B cell (primary cell): ENCODE data around the gene MARK4. TPM values are rescaled to one million over a fixed set of nuclear protein-coding genes. Genes with fewer than 3 reads are reported as not detected.

Experiments used
- ATAC-seq: fragments of 200-7000 bp; cut with Tn5 transposase; one replicate; pipeline ENCODE4 v1.10.0; 2021; ENCODE audit warnings: low read depth, mild to moderate bottlenecking, moderate number of reproducible peaks, moderate library complexity
- CTCF ChIA-PET: fragments of 350-600 bp; sonication (Branson Sonifier 250); formaldehyde crosslinking; loops from one replicate; lab custom pipeline; 2021; ENCODE audit warnings: antibody characterized with exemption, inconsistent platforms; lab: Charles Lee
- POLR2A ChIA-PET: fragments of 350-600 bp; sonication (Branson Sonifier 250); formaldehyde crosslinking; loops from one replicate; lab custom pipeline; 2021; ENCODE audit warnings: antibody characterized with exemption; lab: Charles Lee
- DNase-seq: peaks from one replicate; pipeline ENCODE4 v3.0.0; 2013
- H2AFZ ChIP-seq: 2 replicates; pipeline ENCODE4 v1.6.1; 2012; ENCODE audit warnings: mild to moderate bottlenecking, low read depth, low read length; ENCODE audit not compliant: insufficient read depth, poor library complexity, severe bottlenecking
- H3K27ac ChIP-seq, 2 donors: 1 replicate in 1 of 2; 2 replicates in 1 of 2; pipeline ENCODE4 v1.5.1; 2012 to 2013; ENCODE audit warnings: low read length in 2 of 2, mild to moderate bottlenecking in 2 of 2, moderate library complexity in 1 of 2
- H3K27me3 ChIP-seq, 4 experiments: fragments of 200-600 bp in 1 of 4; sonication (generic) in 1 of 4; replicated peaks in 1 of 4; 1 replicate in 2 of 4; 2 replicates in 2 of 4; pipeline versions ENCODE4 v1.6.1 to v1.7.0; 2013 to 2016; ENCODE audit warnings: low read length in 3 of 4, mild to moderate bottlenecking in 2 of 4, mixed read lengths in 1 of 4, moderate library complexity in 1 of 4; ENCODE audit not compliant: insufficient read depth in 4 of 4, control insufficient read depth in 3 of 4; ENCODE audit errors: control extremely low read depth in 1 of 4
- H3K36me3 ChIP-seq, 2 experiments: replicated peaks in 1 of 2; 1 replicate in 1 of 2; 2 replicates in 1 of 2; pipeline versions ENCODE4 v1.6.1 to v1.7.1; 2013; ENCODE audit warnings: low read length in 1 of 2; ENCODE audit not compliant: insufficient read depth in 2 of 2, control insufficient read depth in 1 of 2; ENCODE audit errors: control extremely low read depth in 1 of 2, extremely low read depth in 1 of 2
- H3K4me1 ChIP-seq, 2 donors: fragments of 200-600 bp in 1 of 2; sonication (generic) in 1 of 2; 1 replicate in 1 of 2; 2 replicates in 1 of 2; pipeline versions ENCODE4 v1.5.1 to v1.6.1; 2013 to 2017; ENCODE audit warnings: low read length in 2 of 2; ENCODE audit not compliant: control insufficient read depth in 2 of 2, insufficient read depth in 2 of 2
- H3K4me2 ChIP-seq: replicated peaks from 2 replicates; pipeline ENCODE3; 2012; ENCODE audit warnings: mild to moderate bottlenecking, low read depth, low read length; ENCODE audit not compliant: poor library complexity, severe bottlenecking
- H3K4me3 ChIP-seq, 5 experiments: fragments of 200-600 bp in 1 of 5; sonication (generic) in 1 of 5; 1 replicate in 3 of 5; 2 replicates in 2 of 5; pipeline versions ENCODE4 v1.5.1 to v1.7.0; 2011 to 2016; ENCODE audit warnings: low read length in 4 of 5, mild to moderate bottlenecking in 4 of 5, low read depth in 2 of 5, control low read depth in 1 of 5, moderate library complexity in 1 of 5; ENCODE audit not compliant: insufficient read depth in 1 of 5; ENCODE audit errors: control extremely low read depth in 1 of 5, extremely low read depth in 1 of 5
- H3K79me2 ChIP-seq: fragments of 200-600 bp; sonication (generic); one replicate; pipeline ENCODE4 v1.6.0; 2016; ENCODE audit warnings: low read length; ENCODE audit not compliant: control insufficient read depth, insufficient read depth
- H3K9ac ChIP-seq: fragments of 200-600 bp; sonication (generic); 2 replicates; pipeline ENCODE4 v1.6.1; 2017; ENCODE audit warnings: mild to moderate bottlenecking, low read length, moderate library complexity
- H3K9me3 ChIP-seq, 3 donors: one replicate each; pipeline versions ENCODE4 v1.6.1 to v1.7.1; 2013; ENCODE audit warnings: low read length in 2 of 3; ENCODE audit not compliant: control insufficient read depth in 2 of 3, insufficient read depth in 1 of 3; ENCODE audit errors: control extremely low read depth in 1 of 3
- H4K20me1 ChIP-seq: 2 replicates; pipeline ENCODE4 v1.6.0; 2012; ENCODE audit warnings: mild to moderate bottlenecking, low read length; ENCODE audit not compliant: insufficient read depth, control insufficient read depth, poor library complexity, severe bottlenecking
- H3K27ac Mint-ChIP-seq: one replicate; pipeline ENCODE4 v1.8.0; 2021; ENCODE audit warnings: mixed read lengths
- H3K27me3 Mint-ChIP-seq: one replicate; pipeline ENCODE4 v1.8.0; 2021; ENCODE audit warnings: mixed read lengths
- H3K4me1 Mint-ChIP-seq: one replicate; pipeline ENCODE4 v1.8.0; 2021; ENCODE audit warnings: mixed read lengths
- H3K4me3 Mint-ChIP-seq: one replicate; pipeline ENCODE4 v1.8.0; 2021; ENCODE audit warnings: mixed read lengths
- H3K9me3 Mint-ChIP-seq: one replicate; pipeline ENCODE4 v1.8.0; 2022; ENCODE audit warnings: mixed read lengths; ENCODE audit not compliant: insufficient read depth
- EZH2 ChIP-seq: IDR thresholded peaks from 2 replicates; pipeline ENCODE4 v1.6.1; 2012; ENCODE audit warnings: borderline replicate concordance, low read depth, mild to moderate bottlenecking, moderate library complexity, low read length; ENCODE audit not compliant: insufficient read depth, poor library complexity, severe bottlenecking
- WGBS: methylation state at CpG from one replicate; pipeline ENCODE4 v1.1.5; 2013; ENCODE audit warnings: missing lambda C conversion rate; ENCODE audit not compliant: insufficient coverage; 5-methylcytosine and 5-hydroxymethylcytosine counted together
- intact Hi-C: fragments of 100-400 bp; cut with micrococcal nuclease; formaldehyde crosslinking; loops from one replicate; pipeline ENCODE4 v1.10.0; 2022
- polyA plus RNA-seq: library from polyadenylated mRNA; depleted of rRNA; stranded (reverse); fragments of >200 nt; gene quantifications from 2 replicates; pipeline ENCODE4 v1.2.3, GENCODE V29; 2012
- total RNA-seq, 2 donors: library from RNA; stranded (reverse); fragments of 120-200 nt in 1 of 2; gene quantifications; 1 replicate in 1 of 2; 2 replicates in 1 of 2; pipeline versions ENCODE4 v1.2.3 to v1.2.4, GENCODE V29; 2013 to 2022
- TF ChIP-seq, protein P1 (sequence below): fragments of 200-600 bp; IDR thresholded peaks from one replicate; pipeline ENCODE4 v1.8.0; 2022; ENCODE audit warnings: antibody characterized with exemption, mild to moderate bottlenecking

The MARK4 gene
- total and polyA plus RNA-seq, 2 donors (not counting 1 experiment from before 2014, with no cell fraction given) = 13.5 to 36.2 TPM

DNA sequence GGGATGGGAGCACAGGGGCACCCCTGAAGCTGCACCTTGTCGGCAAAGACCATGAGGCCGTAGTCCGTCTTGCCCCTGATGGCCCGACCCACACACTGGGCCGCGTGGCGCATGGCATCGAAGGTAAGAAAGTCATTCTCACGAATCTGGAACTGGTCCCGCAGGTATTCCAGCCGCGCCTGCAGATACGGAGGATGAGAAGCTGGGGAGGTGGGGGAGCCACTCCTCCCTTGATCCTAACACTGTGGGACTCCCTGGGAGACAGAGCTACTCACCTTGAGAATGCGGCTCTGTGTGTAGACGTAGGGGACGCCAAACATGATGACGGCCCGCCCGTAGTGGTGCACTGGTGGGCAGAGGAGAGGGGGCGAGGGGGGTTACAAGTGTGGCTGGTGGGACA lies 101.4 kb downstream of the MARK4 start:
- DNase-seq (no peak), ATAC-seq (no peak)
- Histone ChIP-seq H3K4me3 (no peak overlapping the region), H3K4me2 (no peak overlapping the region), H3K79me2 (no peaks in the 10 kb centered on the region), H4K20me1 (no peaks in the 10 kb centered on the region), H3K27ac (no peak overlapping the region), H3K27me3 (no peaks in the 10 kb centered on the region), H3K4me1 (no peaks in the 10 kb centered on the region), H3K9me3 (no peaks in the 10 kb centered on the region), H2AFZ (no peak overlapping the region), H3K36me3 (peaks cover 1 to 5% of the 10 kb centered on the region in 2 experiments), H3K9ac (no peak overlapping the region)
- Mint-ChIP-seq H3K9me3 (no peaks in the 10 kb centered on the region), H3K4me1 (no peaks in the 10 kb centered on the region), H3K27me3 (no peaks in the 10 kb centered on the region), H3K27ac (no peak overlapping the region), H3K4me3 (no peak overlapping the region)
- ChIA-PET POLR2A (no interaction called here), CTCF (no interaction called here)
- 95% methylated on average over 18 of the region's 20 CpGs for WGBS
- intact Hi-C loops = no loop called here
- TF ChIP-seq EZH2 = no peak
- TF ChIP-seq, protein P1, sequence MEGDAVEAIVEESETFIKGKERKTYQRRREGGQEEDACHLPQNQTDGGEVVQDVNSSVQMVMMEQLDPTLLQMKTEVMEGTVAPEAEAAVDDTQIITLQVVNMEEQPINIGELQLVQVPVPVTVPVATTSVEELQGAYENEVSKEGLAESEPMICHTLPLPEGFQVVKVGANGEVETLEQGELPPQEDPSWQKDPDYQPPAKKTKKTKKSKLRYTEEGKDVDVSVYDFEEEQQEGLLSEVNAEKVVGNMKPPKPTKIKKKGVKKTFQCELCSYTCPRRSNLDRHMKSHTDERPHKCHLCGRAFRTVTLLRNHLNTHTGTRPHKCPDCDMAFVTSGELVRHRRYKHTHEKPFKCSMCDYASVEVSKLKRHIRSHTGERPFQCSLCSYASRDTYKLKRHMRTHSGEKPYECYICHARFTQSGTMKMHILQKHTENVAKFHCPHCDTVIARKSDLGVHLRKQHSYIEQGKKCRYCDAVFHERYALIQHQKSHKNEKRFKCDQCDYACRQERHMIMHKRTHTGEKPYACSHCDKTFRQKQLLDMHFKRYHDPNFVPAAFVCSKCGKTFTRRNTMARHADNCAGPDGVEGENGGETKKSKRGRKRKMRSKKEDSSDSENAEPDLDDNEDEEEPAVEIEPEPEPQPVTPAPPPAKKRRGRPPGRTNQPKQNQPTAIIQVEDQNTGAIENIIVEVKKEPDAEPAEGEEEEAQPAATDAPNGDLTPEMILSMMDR = no peak

DNA sequence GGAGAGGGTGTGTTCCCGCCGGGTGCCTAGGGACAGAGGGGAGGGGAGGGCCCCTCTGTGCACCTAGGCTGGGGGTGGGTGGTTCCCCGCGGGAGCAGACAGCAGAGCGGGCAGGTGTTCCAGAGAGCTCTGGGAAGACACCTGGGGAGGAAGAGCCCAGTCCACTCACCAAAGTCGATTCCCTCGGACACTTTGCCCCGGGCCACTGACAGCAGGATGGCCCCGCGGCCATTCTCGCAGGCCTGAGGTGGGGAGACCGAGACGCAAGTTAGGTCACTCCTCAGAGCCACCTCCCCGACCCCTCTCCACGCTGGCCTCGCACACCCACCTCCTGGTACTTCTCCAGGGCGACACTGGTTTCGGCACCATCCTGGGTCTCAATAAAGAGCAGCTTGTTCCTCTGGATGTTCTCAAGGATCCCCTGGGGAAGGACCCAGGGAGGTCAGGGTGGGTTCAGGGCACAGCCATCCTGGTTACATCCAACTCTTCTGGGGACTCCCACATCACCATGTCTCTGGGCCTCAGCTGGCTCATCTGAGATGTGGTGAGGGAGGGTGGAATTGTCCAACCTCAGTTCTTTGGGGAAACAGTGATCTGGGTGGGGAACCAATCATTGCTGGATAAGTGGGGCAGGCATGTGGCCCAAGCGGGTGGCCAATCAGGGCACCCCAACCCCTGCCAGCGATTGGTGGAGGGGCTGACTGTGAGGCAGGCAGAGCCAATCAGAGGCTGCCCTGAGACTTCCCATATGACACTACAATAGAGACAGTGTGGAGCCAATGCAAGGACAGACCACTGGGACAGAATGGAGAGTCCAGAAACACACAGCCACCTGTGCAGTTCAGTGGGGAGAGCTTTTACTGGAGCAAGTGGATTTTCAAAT lies 102.1 kb downstream of the MARK4 start:
- 97% methylated on average over 17 of the region's 20 CpGs for WGBS
- Mint-ChIP-seq H3K9me3 (no peaks in the 10 kb centered on the region), H3K27ac (no peak overlapping the region), H3K4me3 (no peak overlapping the region), H3K4me1 (no peaks in the 10 kb centered on the region), H3K27me3 (no peaks in the 10 kb centered on the region)
- peaks cover 1 to 5% of the 10 kb centered on the region in 2 experiments for H3K36me3 ChIP-seq
- no peaks in the 10 kb centered on the region for H3K9me3 ChIP-seq
- DNase-seq (no peak), ATAC-seq (no peak)
- no peaks in the 10 kb centered on the region for H4K20me1 ChIP-seq
- H3K27ac ChIP-seq = no peak overlapping the region
- H3K4me3 ChIP-seq = no peak overlapping the region
- ChIA-PET CTCF (no interaction called here), POLR2A (no interaction called here)
- H3K27me3 ChIP-seq = no peaks in the 10 kb centered on the region
- no peak overlapping the region for H3K9ac ChIP-seq
- H3K4me2 ChIP-seq = no peak overlapping the region
- intact Hi-C loops = no loop called here
- TF ChIP-seq, protein P1 = no peak
- TF ChIP-seq EZH2 = no peak
- H3K79me2 ChIP-seq = no peaks in the 10 kb centered on the region
- no peaks in the 10 kb centered on the region for H3K4me1 ChIP-seq
- no peak overlapping the region for H2AFZ ChIP-seq
